Fibroblast of mammary gland (primary cell): ENCODE data around the gene ADCY7.

Experiments used
- DNase-seq: peaks from one replicate; pipeline ENCODE4 v3.0.0-alpha.2; 2010; ENCODE audit warnings: low read depth
- H3K4me3 ChIP-seq: 2 replicates; pipeline ENCODE4 v1.5.1; 2011; ENCODE audit warnings: low read depth, mild to moderate bottlenecking, low read length, moderate library complexity; ENCODE audit not compliant: control insufficient read depth
- CTCF ChIP-seq: conservative IDR thresholded peaks from 2 replicates; pipeline ENCODE4 v1.5.1; 2011; ENCODE audit warnings: low read depth, low read length, inconsistent platforms; ENCODE audit not compliant: control insufficient read depth, insufficient read depth

The ADCY7 gene

GRCh38 chr16:50289950-50290764 is 23.8 kb downstream of the ADCY7 start:
- no peak for TF ChIP-seq CTCF
- no peak for DNase-seq
- H3K4me3 ChIP-seq = no peak overlapping the region

GRCh38 chr16:50290856-50291255 is 24.5 kb downstream of the ADCY7 start:
- DNase-seq = no peak
- TF ChIP-seq CTCF = no peak
- no peak overlapping the region for H3K4me3 ChIP-seq

- TF ChIP-seq CTCF = no peak
- H3K4me3 ChIP-seq = no peak overlapping the region
- no peak for DNase-seq
Observed at GRCh38 chr16:50291719-50292565, 25.6 kb downstream of the ADCY7 start.

- no peak overlapping the region for H3K4me3 ChIP-seq
- DNase-seq = no peak
- no peak for TF ChIP-seq CTCF
Observed at GRCh38 chr16:50292566-50292948, 26.2 kb downstream of the ADCY7 start.

- H3K4me3 ChIP-seq = no peak overlapping the region
- no peak for TF ChIP-seq CTCF
- no peak for DNase-seq
Observed at GRCh38 chr16:50293041-50293783, 26.9 kb downstream of the ADCY7 start.

GRCh38 chr16:50293994-50294855 is 27.9 kb downstream of the ADCY7 start:
- DNase-seq = no peak
- TF ChIP-seq CTCF = no peak

More at GRCh38 chr16:50293994-50294855, 27.9 kb downstream of the ADCY7 start:
- no peak overlapping the region for H3K4me3 ChIP-seq
